ENCODE data around the gene TSPAN12. TPM values are rescaled to one million over a fixed set of nuclear protein-coding genes. Genes with fewer than 3 reads are reported as not detected.
"Not testable (repeated sequence)": the region's sequence is repeated elsewhere in the genome, so short reads cannot be mapped to it uniquely, and the experiment has no call there.

Gene TSPAN12
- polyA plus RNA-seq, 1 donor from 2014 or later = 2.2 TPM

DNA sequence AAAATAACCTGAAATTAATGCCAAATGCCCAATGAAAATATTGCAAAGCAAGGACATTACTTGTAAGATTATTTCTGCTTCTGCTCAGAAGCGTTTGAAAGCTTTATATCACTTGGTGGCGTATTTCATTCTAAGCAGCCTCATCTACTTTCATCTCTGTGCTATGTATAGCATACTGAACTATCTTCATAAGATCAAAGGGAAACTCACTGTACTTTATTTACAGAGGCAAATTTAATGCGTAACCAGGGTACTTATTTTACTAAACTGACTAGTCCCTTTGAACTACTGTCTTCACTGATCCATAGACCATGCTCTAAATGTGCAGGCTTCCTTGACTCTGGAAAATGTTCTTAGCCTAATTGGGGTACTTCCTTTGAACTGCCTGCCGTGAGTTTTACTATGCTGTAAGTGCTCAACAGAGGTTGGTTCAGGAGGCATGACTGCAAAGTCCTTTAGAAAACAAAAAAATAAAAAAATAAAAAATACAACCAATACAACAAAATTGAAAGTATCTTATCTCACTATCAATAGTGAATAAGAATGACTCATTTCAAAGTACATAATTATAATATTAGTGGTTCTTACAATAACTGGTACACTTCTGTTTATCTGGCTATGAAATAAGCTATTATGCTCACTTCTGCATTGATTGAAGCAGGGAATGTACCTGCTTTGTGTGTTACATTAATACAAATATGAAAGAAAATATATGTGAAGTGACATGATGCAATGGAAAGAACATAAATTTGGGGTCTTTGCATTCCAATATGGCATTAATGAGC, 41.0 kb upstream of the TSPAN12 start:
- Histone ChIP-seq H2AFZ (ENCODE audit: low read depth, low read length) (no peak overlapping the region), H3K4me2 (ENCODE audit: low read length) (no peak overlapping the region), H3K27ac (ENCODE audit: low read length) (no peak overlapping the region), H3K9me3 (ENCODE audit: low read length) (no peaks in the 10 kb centered on the region), H3K36me3 (ENCODE audit: insufficient read depth, low read length) (no peaks in the 10 kb centered on the region), H3K4me3 (ENCODE audit: low read length) (no peak overlapping the region), H4K20me1 (ENCODE audit: insufficient read depth) (no peaks in the 10 kb centered on the region), H3K9me2 (ENCODE audit: insufficient read depth, low read length) (no peaks in the 10 kb centered on the region), H3F3A (ENCODE audit: insufficient read depth, low read length, poor library complexity, severe bottlenecking) (no peaks in the 10 kb centered on the region), H3K9ac (ENCODE audit: low read length) (no peak overlapping the region), H3K79me2 (replicated peaks; ENCODE audit: insufficient read depth, low read length) (no peaks in the 10 kb centered on the region), H3K27me3 (ENCODE audit: insufficient read depth, low read depth, low read length) (no peaks in the 10 kb centered on the region)
- no peak for TF ChIP-seq EZH2 (IDR thresholded peaks at IDR 0.05; ENCODE audit: borderline replicate concordance, insufficient read depth, low read length, poor library complexity, severe bottlenecking)
- TF ChIP-seq TAF1 (IDR thresholded peaks at IDR 0.05; ENCODE audit: low read depth) = no peak
- TF ChIP-seq EP300 (conservative IDR thresholded peaks at IDR 0.05; ENCODE audit: poor library complexity, severe bottlenecking) = no peak
- no peak for TF ChIP-seq SMC3 (conservative IDR thresholded peaks at IDR 0.05; ENCODE audit: poor library complexity)
- no peak for TF ChIP-seq RAD21 (conservative IDR thresholded peaks at IDR 0.05)
- TF ChIP-seq, protein P1, sequence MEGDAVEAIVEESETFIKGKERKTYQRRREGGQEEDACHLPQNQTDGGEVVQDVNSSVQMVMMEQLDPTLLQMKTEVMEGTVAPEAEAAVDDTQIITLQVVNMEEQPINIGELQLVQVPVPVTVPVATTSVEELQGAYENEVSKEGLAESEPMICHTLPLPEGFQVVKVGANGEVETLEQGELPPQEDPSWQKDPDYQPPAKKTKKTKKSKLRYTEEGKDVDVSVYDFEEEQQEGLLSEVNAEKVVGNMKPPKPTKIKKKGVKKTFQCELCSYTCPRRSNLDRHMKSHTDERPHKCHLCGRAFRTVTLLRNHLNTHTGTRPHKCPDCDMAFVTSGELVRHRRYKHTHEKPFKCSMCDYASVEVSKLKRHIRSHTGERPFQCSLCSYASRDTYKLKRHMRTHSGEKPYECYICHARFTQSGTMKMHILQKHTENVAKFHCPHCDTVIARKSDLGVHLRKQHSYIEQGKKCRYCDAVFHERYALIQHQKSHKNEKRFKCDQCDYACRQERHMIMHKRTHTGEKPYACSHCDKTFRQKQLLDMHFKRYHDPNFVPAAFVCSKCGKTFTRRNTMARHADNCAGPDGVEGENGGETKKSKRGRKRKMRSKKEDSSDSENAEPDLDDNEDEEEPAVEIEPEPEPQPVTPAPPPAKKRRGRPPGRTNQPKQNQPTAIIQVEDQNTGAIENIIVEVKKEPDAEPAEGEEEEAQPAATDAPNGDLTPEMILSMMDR (IDR thresholded peaks at IDR 0.05; ENCODE audit: poor library complexity, severe bottlenecking) = no peak
- no peak for TF ChIP-seq MXI1 (conservative IDR thresholded peaks at IDR 0.05; ENCODE audit: poor library complexity, severe bottlenecking)
- no peak for TF ChIP-seq POLR2AphosphoS5 (IDR thresholded peaks at IDR 0.05)
- TF ChIP-seq, protein P2, sequence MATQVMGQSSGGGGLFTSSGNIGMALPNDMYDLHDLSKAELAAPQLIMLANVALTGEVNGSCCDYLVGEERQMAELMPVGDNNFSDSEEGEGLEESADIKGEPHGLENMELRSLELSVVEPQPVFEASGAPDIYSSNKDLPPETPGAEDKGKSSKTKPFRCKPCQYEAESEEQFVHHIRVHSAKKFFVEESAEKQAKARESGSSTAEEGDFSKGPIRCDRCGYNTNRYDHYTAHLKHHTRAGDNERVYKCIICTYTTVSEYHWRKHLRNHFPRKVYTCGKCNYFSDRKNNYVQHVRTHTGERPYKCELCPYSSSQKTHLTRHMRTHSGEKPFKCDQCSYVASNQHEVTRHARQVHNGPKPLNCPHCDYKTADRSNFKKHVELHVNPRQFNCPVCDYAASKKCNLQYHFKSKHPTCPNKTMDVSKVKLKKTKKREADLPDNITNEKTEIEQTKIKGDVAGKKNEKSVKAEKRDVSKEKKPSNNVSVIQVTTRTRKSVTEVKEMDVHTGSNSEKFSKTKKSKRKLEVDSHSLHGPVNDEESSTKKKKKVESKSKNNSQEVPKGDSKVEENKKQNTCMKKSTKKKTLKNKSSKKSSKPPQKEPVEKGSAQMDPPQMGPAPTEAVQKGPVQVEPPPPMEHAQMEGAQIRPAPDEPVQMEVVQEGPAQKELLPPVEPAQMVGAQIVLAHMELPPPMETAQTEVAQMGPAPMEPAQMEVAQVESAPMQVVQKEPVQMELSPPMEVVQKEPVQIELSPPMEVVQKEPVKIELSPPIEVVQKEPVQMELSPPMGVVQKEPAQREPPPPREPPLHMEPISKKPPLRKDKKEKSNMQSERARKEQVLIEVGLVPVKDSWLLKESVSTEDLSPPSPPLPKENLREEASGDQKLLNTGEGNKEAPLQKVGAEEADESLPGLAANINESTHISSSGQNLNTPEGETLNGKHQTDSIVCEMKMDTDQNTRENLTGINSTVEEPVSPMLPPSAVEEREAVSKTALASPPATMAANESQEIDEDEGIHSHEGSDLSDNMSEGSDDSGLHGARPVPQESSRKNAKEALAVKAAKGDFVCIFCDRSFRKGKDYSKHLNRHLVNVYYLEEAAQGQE (IDR thresholded peaks at IDR 0.05; ENCODE audit: borderline replicate concordance) = no peak

DNA sequence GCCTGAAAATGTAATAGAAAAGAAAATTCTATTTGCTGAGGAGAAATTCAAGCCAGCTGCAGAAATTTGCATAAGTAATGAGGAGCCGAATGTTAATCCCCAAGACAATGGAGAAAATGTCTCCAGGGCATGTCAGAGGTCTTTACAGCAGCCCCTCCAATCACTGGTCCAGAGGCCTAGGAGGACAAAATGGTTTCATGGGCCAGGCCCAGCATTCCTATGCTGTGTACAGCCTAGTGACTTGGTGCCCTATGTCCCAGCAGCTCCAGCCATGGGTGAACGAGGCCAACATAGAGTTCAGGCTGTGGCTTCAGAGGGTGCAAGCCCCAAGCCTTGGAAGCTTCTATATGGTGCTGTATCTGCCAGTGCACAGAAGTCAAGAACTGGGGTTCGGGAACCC, 37.3 kb upstream of the TSPAN12 start:
- H3K4me3 ChIP-seq (ENCODE audit: low read length); H3K36me3 ChIP-seq (ENCODE audit: insufficient read depth, low read length); H3F3A ChIP-seq (ENCODE audit: insufficient read depth, low read length, poor library complexity, severe bottlenecking); H3K27me3 ChIP-seq (ENCODE audit: insufficient read depth, low read depth, low read length); H3K27ac ChIP-seq (ENCODE audit: low read length); H3K9me3 ChIP-seq (ENCODE audit: low read length); H2AFZ ChIP-seq (ENCODE audit: low read depth, low read length); H4K20me1 ChIP-seq (ENCODE audit: insufficient read depth); H3K79me2 ChIP-seq (replicated peaks; ENCODE audit: insufficient read depth, low read length); H3K4me2 ChIP-seq (ENCODE audit: low read length); H3K9ac ChIP-seq (ENCODE audit: low read length); H3K9me2 ChIP-seq (ENCODE audit: insufficient read depth, low read length): not testable (repeated sequence)

DNA sequence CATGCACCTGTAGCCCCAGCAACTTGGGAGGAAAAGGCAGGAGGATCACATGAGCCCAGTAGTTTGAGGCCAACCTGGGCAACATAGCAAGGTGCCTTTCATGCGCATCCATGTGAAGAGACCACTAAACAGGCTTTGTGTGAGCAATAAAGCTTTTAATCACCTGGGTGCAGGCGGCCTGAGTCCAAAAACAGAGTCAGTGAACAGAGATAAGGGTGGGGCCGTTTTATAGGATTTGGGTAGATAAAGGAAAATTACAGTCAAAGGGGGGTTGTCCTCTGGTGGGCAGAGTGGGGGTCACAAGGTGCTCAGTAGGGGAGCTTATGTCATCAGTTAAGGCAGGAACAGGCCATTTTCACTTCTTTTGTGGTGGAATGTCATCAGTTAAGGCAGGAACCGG, 27.7 kb upstream of the TSPAN12 start:
- not testable (repeated sequence) for H3K9me2 ChIP-seq (ENCODE audit: insufficient read depth, low read length); H3K9me3 ChIP-seq (ENCODE audit: low read length); H3K79me2 ChIP-seq (replicated peaks; ENCODE audit: insufficient read depth, low read length); H2AFZ ChIP-seq (ENCODE audit: low read depth, low read length); H3K4me2 ChIP-seq (ENCODE audit: low read length); H3K27ac ChIP-seq (ENCODE audit: low read length); H3K27me3 ChIP-seq (ENCODE audit: insufficient read depth, low read depth, low read length); H3K9ac ChIP-seq (ENCODE audit: low read length); H3K4me3 ChIP-seq (ENCODE audit: low read length); H4K20me1 ChIP-seq (ENCODE audit: insufficient read depth); H3K36me3 ChIP-seq (ENCODE audit: insufficient read depth, low read length); H3F3A ChIP-seq (ENCODE audit: insufficient read depth, low read length, poor library complexity, severe bottlenecking)
